Suppressor macrophage (primary cell): ENCODE results near the gene INKA1.

ENCODE experiments used
- DNase-seq, 4 experiments: peaks; one replicate each; pipeline ENCODE4 v3.0.0-alpha.2; 2020 to 2022

INKA1 gene

DNA sequence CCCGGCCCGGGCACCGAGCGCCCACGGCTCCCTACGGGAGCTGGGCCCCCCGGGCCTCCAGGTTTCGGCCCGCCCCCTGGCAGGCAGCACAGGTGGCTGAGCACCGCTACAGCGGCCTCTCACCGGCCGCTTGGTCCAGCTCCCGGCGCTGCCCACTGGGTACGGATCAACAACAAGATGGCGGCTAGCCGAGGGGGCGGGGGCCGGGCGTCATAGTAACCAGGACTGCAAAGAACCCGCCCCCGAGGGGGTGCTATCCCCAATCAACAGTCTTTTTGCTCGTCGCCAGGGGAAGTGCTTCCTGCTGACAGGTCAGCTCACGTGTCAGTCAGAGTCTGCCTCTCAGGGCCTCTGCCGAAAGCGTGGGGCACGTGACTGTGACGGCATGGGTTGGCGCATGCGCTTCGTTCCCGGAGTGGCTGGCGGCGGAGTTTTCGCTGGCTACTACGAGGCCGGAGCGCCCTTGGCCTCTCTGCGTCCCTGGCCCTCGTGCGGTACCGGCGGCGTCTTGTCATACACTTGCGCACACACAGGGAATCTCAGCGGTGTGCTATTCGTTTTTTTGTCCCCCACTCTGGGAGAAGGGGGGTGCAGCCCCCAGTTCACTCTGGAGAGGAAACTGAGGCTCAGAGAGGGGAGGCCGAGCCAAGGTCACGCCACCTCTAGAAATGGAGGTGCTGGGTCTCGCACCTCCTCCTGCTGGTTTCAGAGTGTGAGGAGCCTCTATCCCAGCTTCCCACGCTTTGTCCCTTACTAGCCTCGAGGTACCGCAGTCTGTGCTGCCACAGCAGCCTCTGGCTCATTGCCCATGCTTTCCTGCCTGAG lies 16.5 kb upstream of the INKA1 start, which contains the start of gene IP6K1:
IP6K1 (minus strand) TSS at position 186 of the 825 bp plus-strand sequence. CDS start 38,502 bp downstream, outside the sequence.
- peak; percentile 99 to 100 (median 100) for DNase-seq

DNA sequence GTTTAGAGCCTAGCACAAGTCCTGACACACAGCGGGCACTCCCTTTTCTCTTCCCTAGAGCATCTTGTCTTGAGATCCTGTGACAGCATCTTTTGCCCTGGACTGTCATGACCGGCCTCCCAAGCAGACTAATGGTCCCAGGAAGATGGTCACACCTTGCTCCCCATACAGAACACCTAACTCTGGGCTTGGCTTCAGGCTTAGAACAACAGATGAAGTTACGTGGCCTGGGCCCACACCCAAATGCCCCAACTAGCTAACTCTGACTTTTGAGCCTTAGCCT lies 15.9 kb upstream of the INKA1 start:
- DNase-seq = no peak

GRCh38 chr3:49787536-49787935 lies 15.5 kb upstream of the INKA1 start:
- no peak for DNase-seq

DNA sequence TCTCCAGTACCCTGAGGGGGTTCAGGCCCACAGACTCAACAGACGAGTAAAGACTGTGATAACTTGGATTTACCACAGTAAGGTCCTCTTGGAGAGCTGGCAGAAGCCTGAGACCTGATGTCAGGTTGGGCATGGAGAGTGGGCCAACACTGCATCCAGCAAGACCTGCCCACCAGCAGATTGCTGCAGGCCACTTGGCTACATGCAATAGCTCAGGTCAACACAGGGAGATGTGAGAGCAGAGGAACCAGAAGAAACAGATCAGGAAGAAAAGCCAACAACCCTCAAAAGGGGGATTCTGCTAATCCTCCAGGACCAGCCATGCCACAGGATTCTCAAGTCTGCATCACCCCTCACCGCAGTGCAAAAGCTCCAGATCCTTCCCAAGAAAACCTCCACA lies 15.0 kb upstream of the INKA1 start:
- DNase-seq = no peak

GRCh38 chr3:49790626-49791411 lies 12.2 kb upstream of the INKA1 start:
- no peak for DNase-seq

DNA sequence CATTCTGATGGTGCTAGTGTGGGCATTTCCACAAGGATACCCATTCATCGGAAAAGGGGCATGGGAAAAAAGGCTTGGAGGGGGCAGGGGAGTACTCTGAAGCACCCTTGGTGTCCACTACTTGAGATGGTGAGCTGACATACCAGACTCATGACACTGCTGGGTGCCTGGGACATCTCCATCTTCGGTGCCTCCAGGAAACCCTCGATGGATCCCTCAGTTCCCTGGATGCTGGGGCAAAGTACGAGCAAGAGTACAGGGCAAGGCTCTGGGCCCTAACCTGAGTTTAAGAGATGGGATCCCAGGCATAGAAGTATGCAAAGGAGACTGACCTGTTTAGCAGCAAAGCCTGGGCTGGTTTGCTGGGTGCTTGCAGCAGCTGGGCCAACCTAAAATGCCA lies 11.5 kb upstream of the INKA1 start:
- no peak for DNase-seq

DNA sequence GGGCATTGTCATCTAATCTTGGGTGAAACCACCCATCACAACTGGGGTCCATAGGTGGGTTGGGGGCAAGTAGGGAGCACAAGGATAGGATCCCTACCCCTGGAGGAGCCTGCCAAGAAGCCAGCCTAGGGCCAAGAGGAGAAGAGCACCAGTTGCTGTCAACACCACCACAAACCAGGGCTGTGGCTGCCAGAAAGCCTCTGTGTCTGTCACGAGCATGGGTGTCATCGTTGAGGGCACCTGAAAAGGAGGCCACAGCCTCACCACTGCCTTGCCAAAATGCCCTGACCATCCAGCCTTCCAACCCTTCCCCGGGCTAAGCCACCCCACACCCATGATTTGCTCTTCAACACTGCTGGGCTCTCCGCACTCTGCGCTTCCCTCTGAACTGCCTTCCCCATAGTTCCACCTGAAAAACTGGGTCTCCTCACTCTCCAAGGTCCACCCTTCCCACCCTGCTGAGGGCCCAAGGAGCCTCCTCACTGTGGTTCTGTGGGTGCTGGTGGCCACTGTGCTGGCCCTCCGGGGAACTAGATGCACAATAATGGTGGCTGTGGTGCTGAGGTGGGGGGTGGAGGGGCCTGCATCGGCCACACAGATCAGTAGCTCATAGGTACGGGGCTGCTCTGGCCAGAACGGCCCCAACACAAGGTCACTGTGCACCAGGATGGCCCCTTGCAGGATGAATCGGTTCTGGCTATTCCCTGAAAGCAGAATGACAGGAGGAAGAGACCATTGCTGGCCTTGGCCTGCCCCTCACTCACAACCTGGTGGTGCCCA lies 10.5 kb upstream of the INKA1 start:
- no peak for DNase-seq

DNA sequence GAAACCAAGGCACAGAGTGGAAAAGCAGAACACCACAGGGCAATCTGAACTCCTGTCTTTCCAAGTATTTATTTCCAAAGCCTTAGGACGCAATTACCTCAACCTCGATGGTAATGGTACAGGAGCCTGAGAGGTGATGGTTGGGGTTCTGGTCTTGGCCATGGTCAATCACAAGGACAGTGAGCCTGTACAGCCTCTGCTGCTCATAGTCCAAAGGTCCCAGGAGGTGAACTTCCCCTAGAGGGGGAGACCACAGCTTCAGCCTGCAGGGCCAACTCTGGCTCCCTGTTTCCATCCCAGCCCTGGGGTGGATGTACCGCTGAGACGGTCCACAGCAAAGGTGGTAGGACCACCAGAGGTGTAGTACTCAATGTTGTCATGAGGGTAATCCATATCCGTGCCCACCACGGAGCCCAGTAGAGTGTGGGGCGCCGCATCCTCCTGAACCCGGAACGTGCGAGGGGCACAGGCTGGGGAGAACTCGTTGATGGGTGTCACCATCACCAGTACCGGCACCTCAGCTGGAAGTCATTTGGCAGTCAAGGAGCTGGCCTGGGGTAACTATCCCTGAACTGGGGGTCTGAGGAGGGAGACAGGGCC lies 9.5 kb upstream of the INKA1 start:
- no peak for DNase-seq

- DNase-seq = no peak
These were observed 8.6 kb upstream of the INKA1 start for GRCh38 chr3:49794431-49794830.

DNA sequence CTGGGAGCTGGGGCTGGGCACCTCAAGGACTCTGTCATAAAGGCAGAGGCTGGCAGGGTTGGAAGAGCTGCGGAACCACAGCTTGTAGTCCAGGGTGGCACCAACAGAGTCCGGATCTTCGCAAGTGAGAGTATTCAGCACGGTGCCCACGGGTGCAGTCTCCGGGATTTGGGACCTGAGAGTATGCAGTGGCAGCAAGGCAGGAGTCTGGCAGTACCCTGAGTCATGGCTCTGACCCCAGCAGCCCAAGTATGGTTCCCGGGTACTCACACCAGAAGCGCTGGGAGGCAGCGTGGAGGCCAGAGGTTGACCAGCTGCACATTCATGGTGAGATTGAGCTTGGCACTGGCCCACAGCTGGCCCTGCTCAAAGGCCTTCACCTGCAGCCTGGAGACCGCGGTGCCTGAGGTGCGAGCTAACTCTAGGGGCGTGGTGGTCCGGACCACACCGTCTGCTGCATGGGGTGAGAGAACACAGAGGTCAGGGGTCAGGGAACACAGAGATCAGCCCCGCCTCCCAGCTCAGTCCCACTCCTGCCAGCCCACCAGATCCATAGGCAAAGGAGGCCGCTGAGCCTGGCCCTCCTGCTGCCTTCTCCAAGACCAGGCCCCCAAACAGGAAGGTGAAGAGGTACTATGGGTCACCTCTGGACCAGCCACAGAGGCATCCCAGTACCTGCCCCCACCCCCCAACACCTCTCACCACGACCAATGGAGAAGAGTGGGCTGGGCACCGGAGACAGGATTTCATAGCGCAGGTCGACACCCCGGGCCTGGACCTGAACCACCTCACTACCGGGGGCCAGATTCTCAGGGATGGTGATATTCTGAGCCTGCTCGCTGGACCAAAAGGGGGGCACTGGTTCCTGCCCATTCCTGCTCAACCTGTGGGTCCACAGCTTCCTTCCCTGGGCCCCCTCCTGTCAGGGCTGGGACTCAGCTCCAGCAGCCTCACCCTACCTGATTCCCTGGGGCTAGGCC lies 7.8 kb upstream of the INKA1 start:
- no peak for DNase-seq

GRCh38 chr3:49799105-49799504 lies 4.0 kb upstream of the INKA1 start:
- DNase-seq = no peak

- DNase-seq = peak in 2 of 4 experiments; percentile 42 to 46
These were observed 3.3 kb upstream of the INKA1 start, which contains the start of gene CDHR4 for GRCh38 chr3:49799761-49800160. CDHR4 (minus strand) TSS chr3:49799873; CDS start chr3:49799812, 61 bp downstream.

GRCh38 chr3:49801160-49801559 lies 1.9 kb upstream of the INKA1 start:
- no peak for DNase-seq

GRCh38 chr3:49803465-49804140 lies 542 bp downstream of the INKA1 start:
- peak; percentile 21 to 59 (median 46) for DNase-seq

GRCh38 chr3:49804141-49805041 lies 1.3 kb downstream of the INKA1 start:
- DNase-seq = peak in 2 of 4 experiments; percentile 18 to 27

- peak in 3 of 4 experiments; percentile 24 to 43 (median 36) for DNase-seq
These were observed 2.3 kb downstream of the INKA1 start for GRCh38 chr3:49805367-49805782.

- DNase-seq = peak; percentile 20 to 69 (median 55)
These were observed 3.0 kb downstream of the INKA1 start for GRCh38 chr3:49805897-49806701.

GRCh38 chr3:49806850-49807249 lies 3.8 kb downstream of the INKA1 start:
- no peak for DNase-seq
